ENCODE results near the gene MGRN1.

The MGRN1 gene

DNA sequence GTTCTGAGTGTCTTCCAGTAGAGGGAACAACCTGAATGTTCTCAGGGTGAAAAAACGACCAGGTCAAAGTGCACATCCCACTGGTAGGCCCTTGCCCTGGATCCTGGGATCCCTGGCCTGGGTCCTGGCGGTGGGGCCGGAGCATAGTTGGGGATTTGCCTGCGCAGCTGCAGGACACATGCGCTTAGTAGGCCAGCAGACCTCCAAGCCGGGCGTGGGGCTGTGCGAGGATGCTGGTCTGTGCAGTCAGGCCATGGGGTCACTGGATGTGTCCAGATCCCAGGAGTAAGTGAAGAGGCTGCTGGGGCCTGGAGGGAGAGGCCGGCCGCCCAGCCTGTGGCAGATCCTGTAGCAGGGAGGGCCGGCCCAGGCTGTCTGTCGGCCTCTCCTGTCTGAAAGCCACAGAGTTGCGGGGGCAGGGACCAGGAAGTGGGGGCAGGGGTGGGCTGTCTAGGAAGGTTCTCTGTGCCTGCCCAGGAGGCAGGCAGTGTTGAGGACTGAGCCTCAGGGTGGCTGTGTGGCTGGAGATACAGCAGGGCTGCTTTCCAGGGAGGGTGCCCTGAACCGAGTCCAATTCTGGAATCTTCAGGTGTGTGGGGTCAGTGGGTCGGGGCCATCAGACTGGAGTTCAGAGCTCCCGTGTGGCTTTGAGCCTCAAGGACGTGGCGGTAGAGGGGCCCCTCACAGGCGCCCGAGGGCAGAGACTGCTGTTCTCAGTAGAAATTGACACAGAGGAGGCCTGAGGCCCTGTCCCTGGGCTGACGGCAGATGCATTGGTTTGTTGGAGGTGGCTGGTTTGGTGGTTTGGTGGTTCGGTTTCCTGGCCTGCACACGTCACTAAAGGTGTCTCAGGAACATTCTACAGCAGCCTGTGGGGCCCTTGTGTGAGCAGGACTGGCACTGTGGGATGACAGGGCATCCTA, 51.5 kb downstream of the MGRN1 start:
- DNase-seq (ENCODE audit: low spot score): no peak

DNA sequence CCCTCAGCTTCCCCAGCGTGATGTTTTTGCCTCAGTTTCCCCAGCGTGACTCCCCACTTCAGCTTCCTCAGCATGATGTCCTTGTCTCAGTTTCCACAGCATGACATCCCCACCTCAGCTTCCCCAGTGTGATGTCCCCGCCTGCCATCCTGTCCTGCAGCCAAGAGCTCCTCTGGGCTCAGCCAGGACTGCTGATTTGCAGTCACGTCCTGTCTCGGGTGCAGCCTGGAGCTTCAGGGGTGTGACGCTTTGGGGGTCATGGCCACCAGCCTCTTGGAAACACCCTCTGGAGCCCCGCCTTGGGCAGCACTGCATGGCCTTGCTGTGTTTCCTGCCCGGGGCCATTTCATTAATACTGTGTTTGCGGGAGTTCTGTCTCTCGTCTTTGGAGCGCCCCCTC, 52.2 kb downstream of the MGRN1 start:
- DNase-seq (ENCODE audit: low spot score): no peak

DNA sequence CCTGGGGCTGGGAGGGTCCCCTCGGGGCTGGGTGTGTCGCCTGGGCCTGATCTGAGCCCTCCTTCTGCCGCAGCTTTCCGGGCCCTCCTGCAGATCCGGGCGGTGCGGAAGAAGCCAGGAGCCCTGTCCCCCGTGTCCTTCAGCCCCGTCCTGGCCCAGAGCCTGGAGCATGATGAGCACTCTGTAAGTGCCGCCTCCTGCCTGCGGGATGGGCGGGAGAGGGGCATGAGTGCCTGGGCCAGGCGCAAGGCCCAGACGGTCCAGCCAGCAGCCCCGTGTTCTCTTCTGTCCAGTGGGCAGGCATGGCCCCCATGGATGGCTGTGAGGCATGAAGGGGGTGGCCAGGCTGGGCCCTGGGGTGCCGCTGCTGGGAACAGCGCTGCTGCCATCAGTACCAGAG, 52.8 kb downstream of the MGRN1 start:
- no peak for DNase-seq (ENCODE audit: low spot score)

DNA sequence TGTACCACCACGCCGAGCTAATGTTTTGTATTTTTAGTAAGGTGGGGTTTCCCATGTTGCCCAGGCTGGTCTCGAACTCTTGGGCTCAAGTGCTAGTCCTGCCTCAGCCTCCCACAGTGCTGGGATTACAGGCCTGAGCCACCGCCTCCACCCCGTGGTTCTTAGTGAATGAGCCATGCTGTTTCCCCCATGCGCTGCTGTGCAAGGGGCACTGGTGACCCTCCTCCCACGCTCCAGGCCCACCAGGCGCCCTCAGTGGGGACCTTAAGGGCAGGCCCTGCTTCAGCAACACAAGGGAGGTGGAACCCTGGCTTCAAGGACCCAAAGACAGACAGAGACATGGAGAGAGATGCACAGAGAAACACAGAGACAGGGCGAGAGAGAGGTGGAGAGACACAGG, 53.4 kb downstream of the MGRN1 start:
- DNase-seq (ENCODE audit: low spot score): no peak

DNA sequence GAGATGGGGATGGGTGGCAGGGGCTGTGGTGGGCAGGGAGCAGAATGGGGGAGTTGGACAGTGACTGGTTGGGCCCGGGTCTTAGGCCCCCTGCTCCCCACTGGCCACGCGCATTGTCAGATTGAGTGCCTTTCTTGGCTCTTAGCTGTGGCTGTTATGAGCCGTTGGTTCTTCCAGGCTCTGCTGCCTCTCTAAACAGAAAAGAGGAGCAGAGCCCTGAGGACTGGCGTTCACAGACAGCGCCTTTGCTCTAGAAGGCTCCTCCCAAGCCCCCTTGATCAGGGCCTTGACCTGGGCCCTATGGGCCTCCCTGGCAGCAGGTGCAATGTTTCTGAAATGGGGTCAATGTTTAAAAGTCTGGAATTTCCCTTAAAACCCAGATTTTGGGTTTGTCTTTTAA, 54.0 kb downstream of the MGRN1 start:
- DNase-seq (ENCODE audit: low spot score): no peak

DNA sequence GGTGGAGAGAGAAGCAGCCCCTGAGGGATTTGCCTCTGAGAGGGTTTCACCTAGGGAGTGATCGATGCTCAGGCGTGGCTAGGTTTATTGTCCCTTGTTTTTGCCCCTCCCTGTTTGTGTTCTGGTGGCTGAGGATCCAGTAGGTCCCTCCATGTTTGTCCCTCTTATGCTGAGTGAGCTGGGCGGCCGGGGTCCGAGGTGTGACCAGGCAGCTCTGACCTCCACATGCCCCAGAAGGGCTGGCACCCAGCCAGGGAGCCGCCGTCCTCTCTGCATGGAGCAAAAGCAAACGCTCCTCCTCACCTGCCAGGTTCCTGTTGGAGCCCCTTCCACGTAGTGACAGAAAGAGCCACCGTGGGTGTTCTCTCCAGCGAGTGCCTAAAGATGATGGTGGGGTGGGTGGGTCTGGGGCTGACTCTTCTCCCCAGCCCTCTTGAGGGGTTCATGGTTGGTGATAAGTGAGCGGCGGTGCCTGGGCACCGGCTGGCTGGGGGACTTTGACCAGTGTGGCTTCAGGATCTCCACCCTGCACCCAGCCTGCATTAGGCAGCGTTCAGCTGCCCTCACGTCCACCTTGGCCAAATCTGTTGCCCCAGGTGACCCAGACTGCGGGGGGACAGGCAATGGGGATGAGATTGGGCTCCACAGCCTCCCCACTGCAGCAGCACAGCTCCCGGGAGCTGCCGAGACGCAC, 54.7 kb downstream of the MGRN1 start:
- no peak for DNase-seq (ENCODE audit: low spot score)

DNA sequence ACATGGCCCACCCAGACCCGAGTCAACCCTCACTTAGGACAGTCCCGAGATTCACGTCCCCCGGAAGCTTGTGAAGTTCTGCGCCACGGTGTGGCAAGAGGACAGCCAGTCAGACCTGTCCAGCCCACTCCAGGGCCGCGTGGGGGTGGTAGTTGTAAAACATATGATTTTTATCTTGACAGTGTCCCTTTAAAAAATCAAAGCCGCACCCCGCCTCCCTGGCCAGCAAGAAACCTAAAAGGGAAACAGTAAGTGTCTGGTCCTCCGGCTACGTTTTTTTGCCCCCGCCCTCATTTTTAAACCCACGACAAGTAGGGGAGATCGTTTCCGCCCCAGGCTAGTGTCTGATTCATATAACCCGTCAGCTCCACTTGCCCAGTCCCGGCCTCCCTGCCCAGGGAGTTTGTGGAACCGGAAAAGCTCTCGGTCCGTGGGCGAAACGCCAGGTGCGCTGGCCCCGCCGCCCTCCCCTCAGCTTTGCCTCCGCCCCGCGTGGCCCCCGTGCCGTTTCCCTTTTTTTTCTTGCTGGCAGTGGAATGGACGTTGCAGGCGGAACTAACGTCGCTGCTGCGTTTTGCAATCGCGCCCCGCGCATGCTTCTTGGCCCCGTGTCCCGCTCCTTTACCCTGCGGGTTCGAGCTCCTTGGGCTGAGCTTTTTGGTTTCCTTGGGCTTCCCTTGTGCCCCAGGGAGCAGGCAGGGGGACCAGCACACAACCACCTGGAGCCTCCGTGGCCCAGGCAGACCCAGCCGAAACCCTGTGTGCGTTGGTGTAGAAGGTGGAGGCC, 55.4 kb downstream of the MGRN1 start:
- no peak for DNase-seq (ENCODE audit: low spot score)

DNA sequence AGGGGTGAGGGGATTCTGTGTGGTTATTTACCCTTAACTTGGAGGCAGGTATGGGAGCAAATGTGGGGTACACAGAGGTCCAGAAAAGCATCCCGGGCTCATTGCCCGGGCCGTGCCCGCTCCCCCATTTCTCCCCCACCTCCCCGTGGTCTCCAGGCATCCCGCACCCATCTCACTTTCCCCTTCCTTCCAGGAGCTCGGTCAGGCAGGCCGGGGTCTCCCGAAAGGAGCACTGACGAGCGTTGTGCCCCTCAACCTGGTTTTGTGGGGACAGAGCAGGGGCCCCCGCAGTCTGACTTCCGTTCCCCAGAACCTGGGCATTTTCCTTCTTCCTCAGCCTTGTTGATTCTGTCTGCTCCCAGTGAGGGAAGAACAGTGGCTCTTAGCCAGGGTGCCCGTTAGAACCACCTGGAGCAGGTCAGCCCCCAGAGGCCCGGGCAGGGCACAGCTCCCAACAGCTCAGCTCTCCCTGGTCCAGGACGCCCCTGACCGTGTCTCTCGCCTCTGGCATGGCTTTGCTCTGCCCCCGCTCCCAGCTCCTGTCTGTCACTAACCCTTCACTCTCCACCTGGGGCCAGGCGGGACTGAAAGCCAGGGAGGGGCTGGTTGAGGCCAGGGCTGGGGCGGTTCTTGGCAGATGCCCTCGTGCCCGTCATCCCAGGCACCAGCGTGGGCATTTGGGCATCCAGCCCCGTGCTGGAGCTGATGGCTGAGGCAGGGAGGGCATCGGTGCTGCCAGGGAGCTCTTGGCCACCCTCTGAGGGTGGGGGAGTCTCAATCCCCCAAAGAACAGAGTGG, 56.2 kb downstream of the MGRN1 start:
- no peak for DNase-seq (ENCODE audit: low spot score)

DNA sequence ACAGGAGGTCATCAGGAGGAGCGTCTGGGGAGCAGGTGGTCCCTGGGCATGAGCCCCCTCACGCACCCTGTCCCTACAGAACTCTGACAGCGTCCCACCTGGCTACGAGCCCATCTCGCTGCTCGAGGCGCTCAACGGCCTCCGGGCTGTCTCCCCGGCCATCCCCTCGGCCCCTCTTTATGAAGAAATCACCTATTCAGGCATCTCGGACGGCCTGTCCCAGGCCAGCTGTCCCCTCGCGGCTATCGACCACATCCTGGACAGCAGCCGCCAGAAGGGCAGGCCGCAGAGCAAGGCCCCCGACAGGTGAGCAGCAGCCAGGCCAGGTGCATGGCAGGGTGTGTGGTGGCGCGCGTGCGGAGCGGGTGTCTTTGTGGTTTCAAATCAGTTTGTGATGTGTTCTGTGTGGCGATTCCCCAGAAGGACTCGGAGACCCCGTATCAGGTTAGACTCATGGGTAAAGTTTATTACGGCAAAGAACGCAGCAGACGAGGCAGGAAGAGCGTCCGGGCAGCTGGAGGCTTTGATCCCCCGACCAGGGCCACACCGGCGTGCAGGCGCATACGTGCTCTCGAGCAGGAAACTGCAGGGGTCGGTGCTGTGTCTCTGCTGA, 57.0 kb downstream of the MGRN1 start:
- no peak for DNase-seq (ENCODE audit: low spot score)

DNA sequence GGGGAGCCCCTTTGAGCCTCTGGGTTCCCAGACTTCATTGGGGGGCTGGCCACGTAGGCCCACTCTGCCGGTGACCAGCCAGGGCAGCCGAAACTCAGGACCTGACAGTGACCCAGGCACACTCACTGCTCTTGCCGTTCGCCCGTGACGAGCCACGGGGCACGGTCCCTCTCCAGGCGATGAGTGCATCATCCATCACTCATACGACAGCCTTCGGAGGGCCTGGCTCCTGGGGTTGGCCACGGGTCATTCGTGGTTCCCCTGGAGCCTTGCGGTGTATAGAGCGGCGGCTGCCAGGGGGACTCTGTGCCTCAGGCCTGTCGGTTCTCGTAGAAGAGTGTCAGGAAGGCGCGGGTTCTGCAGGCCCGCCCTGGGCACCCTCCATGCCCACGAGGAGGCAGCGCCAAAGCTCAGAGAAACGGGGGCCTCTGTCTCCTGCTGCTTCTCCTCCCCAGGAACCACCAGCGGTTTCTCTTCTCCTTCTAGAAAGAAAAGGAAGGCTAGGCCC, 57.5 kb downstream of the MGRN1 start:
- DNase-seq (ENCODE audit: low spot score): no peak

DNA sequence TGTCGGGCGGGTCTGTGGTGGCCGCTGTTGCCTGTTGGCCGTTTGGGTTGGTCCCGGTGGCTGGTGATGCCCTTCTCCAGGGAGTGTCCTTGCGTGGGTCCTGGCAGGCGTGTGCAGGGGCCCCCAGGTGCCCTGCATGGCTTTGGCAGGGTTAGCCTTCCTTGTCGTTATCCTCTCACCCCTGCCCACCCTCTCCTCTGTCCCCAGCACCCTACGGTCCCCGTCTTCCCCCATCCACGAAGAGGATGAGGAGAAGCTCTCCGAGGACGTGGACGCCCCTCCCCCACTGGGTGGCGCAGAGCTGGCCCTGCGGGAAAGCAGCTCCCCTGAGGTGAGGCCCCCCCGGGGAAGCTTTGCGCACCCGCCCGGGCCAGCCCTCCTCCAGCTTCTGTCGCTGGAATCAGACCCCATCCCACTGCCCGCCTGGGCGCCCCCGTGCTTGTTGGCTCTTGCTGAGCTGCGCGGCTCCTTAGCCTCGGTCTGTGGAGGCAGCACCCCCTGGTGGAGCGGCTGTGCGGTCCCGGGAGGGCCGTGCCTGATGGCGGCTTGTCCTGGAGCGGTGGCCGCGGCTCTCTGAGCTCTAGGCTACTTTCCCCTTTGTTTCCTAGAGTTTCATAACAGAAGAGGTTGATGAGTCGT, 58.1 kb downstream of the MGRN1 start:
- no peak for DNase-seq (ENCODE audit: low spot score)

DNA sequence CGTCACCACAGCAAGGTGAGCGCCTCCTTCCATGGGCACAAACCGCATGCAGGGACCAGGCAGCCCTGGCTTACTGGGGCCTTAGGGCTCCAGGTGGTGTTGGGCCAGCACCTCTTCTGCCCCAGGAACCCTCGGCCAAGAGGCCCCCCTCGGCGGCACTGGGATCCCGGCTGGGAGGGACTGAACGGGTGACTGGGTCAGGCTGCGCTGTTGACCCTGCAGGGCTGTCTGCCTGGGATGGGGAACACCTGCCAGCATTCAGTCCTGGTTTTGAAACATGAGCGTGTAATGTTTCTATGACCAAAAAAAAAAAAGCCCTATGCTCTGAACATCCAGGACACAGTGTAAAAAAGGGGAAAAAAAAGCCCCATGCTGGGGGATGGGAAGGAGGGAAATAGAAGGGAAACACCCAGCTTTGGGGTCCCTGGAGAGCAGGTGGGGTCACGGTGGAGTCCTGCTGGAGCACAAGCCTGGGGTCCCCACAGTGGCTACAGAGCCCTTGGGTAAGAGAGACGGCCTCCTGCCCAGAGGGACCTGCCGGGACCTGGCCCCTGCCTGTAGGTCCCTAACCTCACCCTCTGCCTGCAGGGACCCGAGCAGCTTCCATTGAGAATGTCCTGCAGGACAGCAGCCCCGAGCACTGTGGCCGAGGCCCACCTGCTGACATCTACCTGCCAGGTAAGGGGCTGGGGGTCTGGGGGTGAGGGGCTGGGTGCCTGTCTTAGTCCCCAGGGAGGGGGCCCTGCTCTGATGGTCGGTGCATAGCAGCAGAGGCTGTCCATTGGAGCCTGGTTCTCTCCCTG, 58.8 kb downstream of the MGRN1 start:
- no peak for DNase-seq (ENCODE audit: low spot score)

DNA sequence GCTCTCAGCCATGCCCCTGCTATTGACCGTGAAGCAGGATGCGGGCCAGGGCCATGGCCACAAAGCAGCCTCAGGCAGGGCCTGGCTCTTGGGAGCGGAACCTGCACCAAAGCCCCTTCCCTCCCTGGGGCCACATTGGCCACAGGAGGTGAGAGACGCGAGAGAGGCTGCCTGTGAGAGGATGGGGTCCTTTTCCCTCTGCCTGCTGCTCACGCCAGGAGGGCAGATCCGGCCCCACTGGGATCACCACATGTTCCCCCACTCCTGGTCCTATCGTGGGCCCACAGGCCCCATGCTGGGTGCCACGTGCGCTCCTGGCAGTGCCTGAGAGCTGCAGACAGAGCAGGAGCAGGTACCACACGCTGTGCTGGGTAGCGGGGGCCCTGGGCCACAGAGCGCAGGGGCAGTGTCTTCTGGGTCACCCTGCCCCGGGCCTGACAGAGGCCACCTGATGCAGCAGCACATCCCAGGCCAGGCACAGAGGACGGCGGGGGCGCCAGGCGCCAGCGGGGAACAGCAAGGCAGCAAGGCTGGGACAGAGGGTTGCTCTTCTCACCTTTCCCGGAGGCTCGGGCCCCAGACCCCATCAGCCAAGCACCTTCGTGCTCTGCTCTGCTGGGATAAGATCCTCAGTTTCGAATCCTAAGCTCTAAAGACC, 59.6 kb downstream of the MGRN1 start:
- no peak for DNase-seq (ENCODE audit: low spot score)

DNA sequence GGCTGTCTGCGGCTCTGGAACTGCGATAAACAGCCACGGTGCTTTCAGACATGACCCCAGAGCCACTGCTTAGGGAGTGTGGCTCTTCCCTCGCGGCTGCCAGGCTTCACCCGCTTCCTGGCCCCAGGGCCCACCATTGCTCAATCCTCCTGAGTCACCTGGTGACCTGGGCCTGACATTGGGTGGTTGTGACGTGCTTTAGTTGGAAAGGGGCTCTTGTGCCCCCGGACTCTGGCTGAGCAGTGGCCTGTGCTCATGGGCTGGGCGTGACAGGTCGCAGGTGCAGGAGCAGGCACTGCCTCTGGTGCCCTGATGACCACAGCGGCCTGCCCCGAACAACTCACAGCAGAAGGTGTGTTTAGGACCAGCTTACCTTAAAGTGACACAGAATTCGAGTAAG, 60.1 kb downstream of the MGRN1 start:
- no peak for DNase-seq (ENCODE audit: low spot score)

DNA sequence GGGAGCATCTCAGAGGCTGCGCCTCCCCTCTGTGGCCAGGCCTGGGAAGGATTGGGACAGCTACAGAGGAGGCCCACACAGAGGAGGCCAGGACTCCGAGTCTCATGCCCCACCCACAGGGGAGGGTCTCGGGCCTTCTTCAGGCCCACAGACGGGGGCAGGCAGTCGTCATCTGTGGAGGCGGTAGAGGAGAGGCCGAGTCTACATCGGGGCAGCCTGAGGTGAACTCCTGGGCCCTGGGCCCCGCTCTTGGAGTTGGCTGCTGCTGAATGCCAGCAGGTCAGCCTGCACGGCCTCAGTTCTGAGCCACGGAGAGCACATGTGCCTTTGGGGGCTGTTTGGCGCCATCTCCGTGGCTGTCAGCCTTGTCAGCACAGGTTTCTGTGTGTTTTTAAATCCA, 60.7 kb downstream of the MGRN1 start:
- no peak for DNase-seq (ENCODE audit: low spot score)

DNA sequence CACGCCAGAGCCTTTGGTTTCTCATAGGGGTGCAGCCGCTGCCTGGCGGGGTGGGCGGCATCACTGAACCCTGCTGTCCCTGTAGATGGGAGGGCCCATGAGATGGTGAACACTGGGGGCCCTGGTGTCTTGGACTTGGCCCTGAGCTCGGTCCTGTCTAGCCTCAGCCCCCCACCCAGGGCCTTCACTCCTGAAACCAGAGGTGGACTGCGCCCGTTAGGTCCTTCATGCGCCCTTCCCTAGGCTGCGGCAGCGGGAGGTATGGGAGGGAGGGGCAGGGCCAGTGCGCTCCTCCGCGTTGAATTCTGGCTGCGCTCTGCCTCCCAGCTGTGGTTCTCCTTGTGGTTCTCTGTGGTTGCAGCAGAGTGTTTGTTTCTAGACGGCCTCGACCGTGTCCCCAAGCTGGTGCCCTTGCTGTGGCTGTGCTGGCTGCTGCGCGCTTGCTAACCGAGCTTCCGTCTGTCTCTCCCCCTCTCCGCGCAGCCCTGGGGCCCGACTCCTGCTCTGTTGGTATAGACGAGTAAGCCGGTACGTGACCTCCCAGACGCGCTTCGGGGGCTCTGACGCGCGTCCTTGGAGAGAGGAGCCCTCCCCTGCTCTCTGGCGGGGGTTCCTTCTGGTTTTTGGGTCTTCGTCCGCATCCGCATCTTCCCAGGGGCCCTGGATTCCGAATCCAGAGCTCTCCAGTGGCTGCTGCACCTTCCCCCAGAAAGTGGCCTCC, 61.3 kb downstream of the MGRN1 start:
- DNase-seq (ENCODE audit: low spot score): no peak

DNA sequence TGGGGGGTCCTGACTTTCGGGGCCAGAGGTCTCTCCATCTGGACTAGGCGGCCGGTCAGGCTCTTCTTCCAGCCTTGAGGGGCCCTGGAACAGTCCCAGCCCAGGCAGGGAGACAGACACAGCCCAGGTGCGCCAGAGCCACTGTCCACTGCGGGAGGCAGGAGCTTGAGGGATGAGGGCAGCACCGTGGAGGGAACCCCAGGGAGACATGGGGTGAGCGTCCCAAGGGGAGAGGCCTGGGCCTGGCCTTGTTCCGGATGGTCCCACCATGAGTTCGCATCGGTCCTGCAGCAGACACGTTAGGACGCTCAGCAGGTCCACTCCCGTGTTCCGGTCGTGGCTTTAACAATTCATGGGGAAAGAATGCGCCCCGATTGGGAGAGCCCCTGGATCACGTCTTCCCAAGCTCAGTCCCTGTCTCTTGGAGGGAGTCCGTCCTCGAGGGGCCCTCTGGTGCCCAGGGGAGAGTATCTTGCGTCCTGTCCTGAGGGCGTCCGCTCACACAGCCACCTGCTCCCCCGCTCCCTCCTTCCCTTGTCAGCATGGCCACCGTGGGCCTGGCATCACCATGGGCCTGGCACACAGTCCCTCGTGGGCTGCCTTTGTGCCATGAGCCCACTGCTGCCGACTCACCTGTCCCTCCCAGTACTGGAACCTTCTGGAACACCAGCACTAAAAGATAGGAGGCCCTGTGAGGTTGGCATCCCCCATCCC, 62.0 kb downstream of the MGRN1 start:
- no peak for DNase-seq (ENCODE audit: low spot score)

DNA sequence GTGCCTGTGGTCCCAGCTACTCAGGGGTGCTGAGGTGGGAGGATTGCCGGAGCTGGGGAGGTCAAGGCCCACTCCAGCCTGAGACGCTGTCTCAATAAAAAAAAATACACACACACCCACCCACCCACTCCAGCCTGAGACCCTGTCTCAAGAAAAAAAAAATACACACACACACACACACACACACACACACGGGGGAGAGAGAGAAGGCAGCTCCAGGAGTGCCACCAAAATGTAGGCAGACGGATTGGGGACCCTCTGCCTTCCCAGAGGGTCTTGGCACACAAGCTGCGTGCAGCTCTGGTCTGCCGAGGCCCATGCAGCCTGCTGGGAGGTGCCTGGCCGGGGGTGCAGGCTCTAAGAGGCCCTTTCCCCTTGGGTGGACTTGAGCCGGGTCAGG, 62.8 kb downstream of the MGRN1 start:
- no peak for DNase-seq (ENCODE audit: low spot score)
